K562 (cell line): ENCODE data around the gene SERBP1. TPM values are rescaled to one million over a fixed set of nuclear protein-coding genes. Genes with fewer than 3 reads are reported as not detected.
"Not testable (repeated sequence)": the region's sequence is repeated elsewhere in the genome, so short reads cannot be mapped to it uniquely, and the experiment has no call there.

Experiments
- ATAC-seq: fragments of 200-7000 bp; cut with Tn5 transposase; 3 replicates; pipeline ENCODE4 v1.9.1; 2020; ENCODE audit warnings: moderate library complexity
- BruUV-seq: library from RNA; stranded (reverse); fragments of 400-500 nt; replicated peaks from 2 replicates; lab custom pipeline; 2021; lab: Mats Ljungman, UMichigan
- CTCF ChIA-PET: fragments of 300-600 bp; formaldehyde crosslinking; extraction: SDS; loops from one replicate; lab custom pipeline; 2021; ENCODE audit warnings: low intra/inter-chr PET ratio; lab: Yijun Ruan, JAX
- POLR2A ChIA-PET: fragments of 300-600, 350-650 bp; sonication (Branson Sonifier 250); formaldehyde crosslinking; extraction: SDS; loops from one replicate; lab custom pipeline; 2021; ENCODE audit warnings: antibody characterized with exemption, inconsistent platforms; lab: Yijun Ruan, JAX
- DNase-seq, 4 experiments: peaks; one replicate each; pipeline versions ENCODE4 v3.0.0 to v3.0.0-alpha.2; 2011 to 2018; ENCODE audit warnings: low spot score in 3 of 4, mixed read lengths in 3 of 4; ENCODE audit errors: extremely low read depth in 1 of 4
- FAIRE-seq: peaks from 2 replicates; lab custom pipeline; 2011; peaks lifted over from hg19 to GRCh38; lab: Jason Lieb, UNC
- H2AFZ ChIP-seq: 2 replicates; pipeline ENCODE4 v1.6.0; 2011; ENCODE audit warnings: low read depth, low read length, control low read depth, inconsistent platforms
- H3K27ac ChIP-seq: fragments of 200-600 bp; 3 replicates; pipeline ENCODE4 v1.8.0; 2011; ENCODE audit warnings: low read depth, mild to moderate bottlenecking, control low read depth, inconsistent platforms, low read length, moderate library complexity, mixed read lengths; ENCODE audit errors: extremely low read depth
- H3K27me3 ChIP-seq, 2 experiments: fragments of 300-600 bp in 1 of 2; 2 replicates in 1 of 2; 3 replicates in 1 of 2; pipeline versions ENCODE4 v1.6.0 to v1.8.0; 2011; ENCODE audit warnings: inconsistent platforms in 2 of 2, low read length in 2 of 2, mild to moderate bottlenecking in 1 of 2, mixed read lengths in 1 of 2, moderate library complexity in 1 of 2; ENCODE audit not compliant: control insufficient read depth in 2 of 2, insufficient read depth in 2 of 2
- H3K36me3 ChIP-seq: fragments of 300-600 bp; 3 replicates; pipeline ENCODE4 v1.8.0; 2011; ENCODE audit warnings: mild to moderate bottlenecking, low read length, inconsistent platforms; ENCODE audit not compliant: control insufficient read depth, insufficient read depth
- H3K4me1 ChIP-seq, 2 experiments: fragments of 200-600 bp in 1 of 2; replicated peaks in 1 of 2; 2 replicates in 1 of 2; 3 replicates in 1 of 2; pipeline versions ENCODE4 v1.5.1 to v1.8.0; 2011; ENCODE audit warnings: inconsistent platforms in 2 of 2, low read length in 2 of 2, mild to moderate bottlenecking in 1 of 2, mixed read lengths in 1 of 2, moderate library complexity in 1 of 2; ENCODE audit not compliant: control insufficient read depth in 2 of 2, insufficient read depth in 2 of 2
- H3K4me2 ChIP-seq: 2 replicates; pipeline ENCODE4 v1.6.1; 2011; ENCODE audit warnings: low read length, control low read depth, inconsistent platforms, mixed read lengths; ENCODE audit not compliant: insufficient read depth
- H3K4me3 ChIP-seq: fragments of 200-600 bp; sonication (generic), shearing (Covaris generic); 2 replicates; pipeline ENCODE4 v1.5.1; 2016; ENCODE audit warnings: control low read depth, inconsistent platforms
- H3K79me2 ChIP-seq: fragments of 200-600 bp; 3 replicates; pipeline ENCODE4 v1.8.0; 2011; ENCODE audit warnings: low read length, inconsistent platforms; ENCODE audit not compliant: control insufficient read depth, insufficient read depth
- H3K9ac ChIP-seq, 2 experiments: 2 replicates each; pipeline versions ENCODE4 v1.6.0 to v1.6.1; 2011; ENCODE audit warnings: low read depth in 2 of 2, low read length in 2 of 2, control low read depth in 1 of 2, inconsistent platforms in 1 of 2, mild to moderate bottlenecking in 1 of 2, mixed read lengths in 1 of 2; ENCODE audit not compliant: insufficient read depth in 1 of 2
- H3K9me1 ChIP-seq: one replicate; pipeline ENCODE4 v1.6.0; 2011; ENCODE audit warnings: inconsistent platforms, mild to moderate bottlenecking, low read length, moderate library complexity; ENCODE audit not compliant: control insufficient read depth, insufficient read depth
- H3K9me3 ChIP-seq: replicated peaks from 2 replicates; pipeline ENCODE4 v1.5.1; 2011; ENCODE audit warnings: low read depth, low read length, inconsistent platforms; ENCODE audit not compliant: control insufficient read depth, insufficient read depth
- H4K20me1 ChIP-seq: replicated peaks from 2 replicates; pipeline ENCODE4 v1.6.1; 2011; ENCODE audit warnings: low read length, inconsistent platforms, mixed read lengths; ENCODE audit not compliant: control insufficient read depth, insufficient read depth
- EWSR1 ChIP-seq: fragments of 450-650 bp; IDR thresholded peaks from 2 replicates; pipeline ENCODE4 v1.6.1; 2018; ENCODE audit warnings: borderline replicate concordance, mild to moderate bottlenecking, low read depth, moderate library complexity; ENCODE audit not compliant: partially characterized antibody
- HDAC8 ChIP-seq: fragments of 450-650 bp; IDR thresholded peaks from 2 replicates; pipeline ENCODE4 v1.6.1; 2016; ENCODE audit warnings: mild to moderate bottlenecking, missing genetic modification characterization, moderate library complexity, missing compliant biosample characterization
- PML ChIP-seq: IDR thresholded peaks from 2 replicates; pipeline ENCODE4 v1.6.1; 2012; ENCODE audit warnings: low read length, inconsistent platforms
- RBFOX2 ChIP-seq: fragments of 200-400 bp; formaldehyde crosslinking; IDR thresholded peaks from 2 replicates; pipeline ENCODE4 v1.6.1; 2017; ENCODE audit warnings: low read depth, mild to moderate bottlenecking, low read length, moderate library complexity
- RBM17 ChIP-seq: fragments of 200-400 bp; formaldehyde crosslinking; IDR thresholded peaks from 2 replicates; pipeline ENCODE4 v1.6.1; 2017; ENCODE audit warnings: low read depth, mild to moderate bottlenecking, low read length, borderline replicate concordance
- ZKSCAN3 ChIP-seq: fragments of 250-450 bp; sonication (Bioruptor Pico); IDR thresholded peaks from 2 replicates; pipeline ENCODE4 v1.4.0; 2020
- ZSCAN29 ChIP-seq: fragments of 450-650 bp; IDR thresholded peaks from 2 replicates; pipeline ENCODE4 v1.6.1; 2017
- WGBS: fragments of 100-300 bp; shearing (Covaris generic); methylation state at CpG from one replicate; pipeline ENCODE4 v1.1.6; 2016; ENCODE audit warnings: low coverage, mixed read lengths; ENCODE audit not compliant: insufficient coverage; ENCODE audit errors: missing lambda C conversion rate; 5-methylcytosine and 5-hydroxymethylcytosine counted together
- in situ Hi-C: fragments of 300-500 bp; cut with MboI; formaldehyde crosslinking; loops from 4 replicates; pipeline ENCODE4 v1.15.0; 2018; ENCODE audit warnings: inconsistent platforms, mixed read lengths
- intact Hi-C: fragments of 100-400 bp; cut with micrococcal nuclease; formaldehyde crosslinking; loops from 2 replicates; pipeline ENCODE4 v1.14.2; 2022
- polyA plus RNA-seq, 8 experiments: library from polyadenylated mRNA; depleted of rRNA in 4 of 8; stranded (reverse) in 5 of 8; unstranded in 3 of 8; fragments of >200 nt; fragmentation: Nextera tagmentation in 2 of 8; fragmentation: Illumina TruSeq in 1 of 8; extraction: Ambion mirVana in 2 of 8; extraction: Trizol in 1 of 8; gene quantifications; 2 replicates each; pipeline versions ENCODE4 v1.2.1 to v1.2.3, GENCODE V29; 2011 to 2014; ENCODE audit warnings: inconsistent platforms in 1 of 8, missing spikeins in 1 of 8
- total RNA-seq, 7 experiments: library from RNA; depleted of rRNA in 6 of 7; stranded (reverse); fragments of >200 nt in 6 of 7; fragmentation: Illumina TruSeq in 2 of 7; extraction: Trizol in 2 of 7; gene quantifications; 2 replicates each; pipeline versions ENCODE4 v1.2.1 to v1.2.3, GENCODE V29; 2011 to 2021; ENCODE audit warnings: low replicate concordance in 1 of 7
- TF ChIP-seq, protein P1 (sequence below): fragments of 450-650 bp; IDR thresholded peaks from 2 replicates; pipeline ENCODE4 v1.6.1; 2018; ENCODE audit not compliant: partially characterized antibody

The SERBP1 gene
- total and polyA plus RNA-seq, 9 of the 15 experiments (the other 6 are each of a cell fraction or from before 2014, with no cell fraction given), result 79.9 to 761 (median 464) TPM

DNA sequence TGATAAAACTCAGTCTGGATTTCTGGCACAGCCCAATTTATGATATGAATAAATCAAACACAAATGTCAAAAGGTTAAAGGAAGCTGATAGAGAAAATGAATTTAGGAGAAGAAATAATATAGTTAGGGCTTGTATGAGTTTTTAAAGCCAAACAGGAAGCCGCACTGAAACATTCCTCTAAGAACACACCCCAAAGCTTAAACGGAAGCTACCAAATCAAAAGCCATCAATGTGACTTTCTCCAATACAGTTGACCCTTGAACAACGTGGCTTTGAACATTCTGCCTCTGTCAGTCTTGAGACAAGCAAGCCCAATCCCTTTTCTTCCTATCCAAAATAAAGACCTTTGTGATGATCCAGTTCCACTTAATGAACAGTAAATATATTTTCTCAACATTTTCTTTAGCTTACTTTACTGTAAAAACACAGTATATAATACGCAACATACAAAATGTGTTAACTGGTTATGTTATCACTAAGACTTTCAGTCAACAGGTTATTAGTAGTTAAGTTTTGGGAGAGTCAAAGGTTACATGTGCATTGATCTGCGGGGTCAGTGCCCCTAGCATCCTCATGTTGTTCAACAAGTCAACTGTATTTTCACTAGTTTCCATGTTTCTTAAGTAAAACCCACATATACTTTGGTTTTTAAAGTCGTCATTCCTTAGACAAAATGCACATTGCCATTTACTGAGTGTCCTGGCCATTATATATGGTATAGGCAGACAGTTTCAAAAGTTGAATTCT, 11.2 kb downstream of the SERBP1 start:
- CTCF ChIA-PET, result no interaction called here
- Histone ChIP-seq H3K27ac (no peak overlapping the region), H3K9me3 (no peaks in the 10 kb centered on the region), H3K9me1 (peaks cover 3% of the 10 kb centered on the region), H3K79me2 (peaks cover 97% of the 10 kb centered on the region), H3K27me3 (no peaks in the 10 kb centered on the region), H3K9ac (no peak overlapping the region), H3K4me3 (no peak overlapping the region), H3K4me1 (peaks cover 0 to 2% of the 10 kb centered on the region in 2 experiments; a peak in 1 of 5 replicates), H4K20me1 (peaks cover 24% of the 10 kb centered on the region), H2AFZ (no peak overlapping the region), H3K4me2 (no peak overlapping the region), H3K36me3 (peaks cover 100% of the 10 kb centered on the region)
- TF ChIP-seq ZKSCAN3 (CRISPR knock-in tag) (no peak), RBFOX2 (0 out of 2 replicates have a peak, but pooled peaks have one; percentile 13), PML (no peak), HDAC8 (tag) (no peak), RBM17 (no peak), ZSCAN29 (no peak), EWSR1 (peak; percentile 20)
- TF ChIP-seq, protein P1, sequence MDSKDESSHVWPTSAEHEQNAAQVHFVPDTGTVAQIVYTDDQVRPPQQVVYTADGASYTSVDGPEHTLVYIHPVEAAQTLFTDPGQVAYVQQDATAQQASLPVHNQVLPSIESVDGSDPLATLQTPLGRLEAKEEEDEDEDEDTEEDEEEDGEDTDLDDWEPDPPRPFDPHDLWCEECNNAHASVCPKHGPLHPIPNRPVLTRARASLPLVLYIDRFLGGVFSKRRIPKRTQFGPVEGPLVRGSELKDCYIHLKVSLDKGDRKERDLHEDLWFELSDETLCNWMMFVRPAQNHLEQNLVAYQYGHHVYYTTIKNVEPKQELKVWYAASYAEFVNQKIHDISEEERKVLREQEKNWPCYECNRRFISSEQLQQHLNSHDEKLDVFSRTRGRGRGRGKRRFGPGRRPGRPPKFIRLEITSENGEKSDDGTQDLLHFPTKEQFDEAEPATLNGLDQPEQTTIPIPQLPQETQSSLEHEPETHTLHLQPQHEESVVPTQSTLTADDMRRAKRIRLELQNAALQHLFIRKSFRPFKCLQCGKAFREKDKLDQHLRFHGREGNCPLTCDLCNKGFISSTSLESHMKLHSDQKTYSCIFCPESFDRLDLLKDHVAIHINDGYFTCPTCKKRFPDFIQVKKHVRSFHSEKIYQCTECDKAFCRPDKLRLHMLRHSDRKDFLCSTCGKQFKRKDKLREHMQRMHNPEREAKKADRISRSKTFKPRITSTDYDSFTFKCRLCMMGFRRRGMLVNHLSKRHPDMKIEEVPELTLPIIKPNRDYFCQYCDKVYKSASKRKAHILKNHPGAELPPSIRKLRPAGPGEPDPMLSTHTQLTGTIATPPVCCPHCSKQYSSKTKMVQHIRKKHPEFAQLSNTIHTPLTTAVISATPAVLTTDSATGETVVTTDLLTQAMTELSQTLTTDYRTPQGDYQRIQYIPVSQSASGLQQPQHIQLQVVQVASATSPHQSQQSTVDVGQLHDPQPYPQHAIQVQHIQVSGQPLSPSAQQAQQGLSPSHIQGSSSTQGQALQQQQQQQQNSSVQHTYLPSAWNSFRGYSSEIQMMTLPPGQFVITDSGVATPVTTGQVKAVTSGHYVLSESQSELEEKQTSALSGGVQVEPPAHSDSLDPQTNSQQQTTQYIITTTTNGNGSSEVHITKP, result no peak
- 84% methylated on average over 6 of the region's 6 CpGs for WGBS
- in situ Hi-C loops (no loop called here), intact Hi-C loops (no loop called here)
- BruUV-seq, result no TSS peak
- POLR2A ChIA-PET, result interaction anchor here (0.8 to 4.2 kb wide), 4 partner anchors 10 to 13 kb away, joined by 3 to 35 read pairs (median 6); partner anchors contain the start of gene SERBP1
- FAIRE-seq, result no peak
- no peak for ATAC-seq
- DNase-seq, result no peak

DNA sequence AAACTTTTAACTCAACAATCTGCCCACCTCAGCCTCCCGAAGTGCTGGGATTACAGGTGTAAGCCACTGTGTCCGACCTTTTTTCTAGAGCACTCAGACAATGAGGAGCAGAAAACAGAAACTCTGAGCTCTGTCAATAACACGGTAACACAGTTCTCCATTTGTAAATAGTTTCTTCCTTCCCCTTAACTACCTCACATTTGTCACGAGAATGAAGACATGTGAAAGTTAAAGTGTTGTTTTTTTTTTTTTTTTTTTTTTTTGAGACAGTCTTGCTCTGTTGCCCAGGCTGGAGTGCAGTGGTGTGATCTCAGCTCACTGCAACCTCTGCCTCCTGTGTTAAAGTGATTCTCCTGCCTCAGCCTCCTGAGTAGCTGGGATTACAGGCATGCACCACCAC, 12.5 kb downstream of the SERBP1 start:
- ATAC-seq, H3K9ac ChIP-seq, DNase-seq, CTCF ChIA-PET, H3K9me1 ChIP-seq, intact Hi-C loops, H3K27ac ChIP-seq, H3K4me2 ChIP-seq, H3K9me3 ChIP-seq, BruUV-seq, H3K4me1 ChIP-seq, FAIRE-seq, H3K4me3 ChIP-seq, H3K27me3 ChIP-seq, H2AFZ ChIP-seq, in situ Hi-C loops: not testable (repeated sequence)
- peaks cover 87% of the 10 kb centered on the region for H3K79me2 ChIP-seq
- peaks cover 100% of the 10 kb centered on the region for H3K36me3 ChIP-seq
- POLR2A ChIA-PET, result interaction anchor here (0.8 to 4.2 kb wide), 3 partner anchors 9 to 12 kb away, joined by 3 to 35 read pairs (median 5); partner anchors contain the start of gene SERBP1
- 95% methylated on average over 4 of the region's 4 CpGs for WGBS
- H4K20me1 ChIP-seq, result peaks cover 24% of the 10 kb centered on the region
